HepG2 (cell line): ENCODE results near the gene SMAP2. TPM values are rescaled to one million over a fixed set of nuclear protein-coding genes. Genes with fewer than 3 reads are reported as not detected.

ENCODE experiments used
- ASH2L ChIP-seq: fragments of 300-600, 200-600 bp; sonication (generic); IDR thresholded peaks from 2 replicates; pipeline ENCODE4 v1.7.0; 2017; ENCODE audit warnings: low read depth, mild to moderate bottlenecking, moderate library complexity, mixed read lengths, low read length; ENCODE audit not compliant: insufficient read length
- CAMTA2 ChIP-seq: sonication (generic); formaldehyde crosslinking; IDR thresholded peaks from 2 replicates; pipeline ENCODE4 v1.4.0; 2020; ENCODE audit warnings: mild to moderate bottlenecking, missing genetic modification reagents, borderline replicate concordance
- CHCHD3 ChIP-seq: sonication (generic); formaldehyde crosslinking; IDR thresholded peaks from 2 replicates; pipeline ENCODE4 v1.8.0; 2022; ENCODE audit warnings: mild to moderate bottlenecking, missing genetic modification reagents, moderate library complexity
- HOXA5 ChIP-seq: sonication (generic); formaldehyde crosslinking; IDR thresholded peaks from 2 replicates; pipeline ENCODE4 v1.4.0; 2020; ENCODE audit warnings: missing genetic modification reagents
- MAZ ChIP-seq, 2 experiments: sonication (generic) in 1 of 2; formaldehyde crosslinking in 1 of 2; IDR thresholded peaks; 2 replicates each; pipeline versions ENCODE4 v1.5.0 to v1.6.1; 2012 to 2020; ENCODE audit warnings: low read depth in 2 of 2, mild to moderate bottlenecking in 2 of 2, borderline replicate concordance in 1 of 2, improper control_type of control experiment in 1 of 2, low read length in 1 of 2, missing genetic modification reagents in 1 of 2, moderate library complexity in 1 of 2
- MLXIP ChIP-seq: sonication (generic); formaldehyde crosslinking; IDR thresholded peaks from 2 replicates; pipeline ENCODE4 v1.9.0; 2021; ENCODE audit warnings: missing genetic modification reagents, borderline replicate concordance
- PPARG ChIP-seq: conservative IDR thresholded peaks from 2 replicates; pipeline ENCODE4 v1.6.1; 2016; ENCODE audit warnings: missing biosample characterization, missing genetic modification reagents
- RAD21 ChIP-seq: fragments of 450-650 bp; formaldehyde crosslinking; IDR thresholded peaks from 2 replicates; pipeline ENCODE4 v1.5.0; 2020; ENCODE audit warnings: mild to moderate bottlenecking
- REL ChIP-seq: sonication (generic); formaldehyde crosslinking; conservative IDR thresholded peaks from 2 replicates; pipeline ENCODE4 v1.8.0; 2022; ENCODE audit warnings: mild to moderate bottlenecking, missing genetic modification reagents, moderate library complexity
- SKI ChIP-seq: fragments of 450-650 bp; IDR thresholded peaks from one replicate; pipeline ENCODE4 v1.6.1; 2018; ENCODE audit warnings: mild to moderate bottlenecking; ENCODE audit not compliant: partially characterized antibody
- SP1 ChIP-seq, 2 experiments: fragments of 450-650 bp in 1 of 2; sonication (generic) in 1 of 2; formaldehyde crosslinking in 1 of 2; IDR thresholded peaks; 2 replicates each; pipeline versions ENCODE4 v1.4.0 to v1.6.1; 2016 to 2020; ENCODE audit warnings: missing genetic modification reagents in 1 of 2
- SP2 ChIP-seq: sonication (generic); formaldehyde crosslinking; IDR thresholded peaks from 2 replicates; pipeline ENCODE4 v1.5.1; 2020; ENCODE audit warnings: mild to moderate bottlenecking, missing genetic modification reagents
- STAG1 ChIP-seq: sonication (generic); formaldehyde crosslinking; IDR thresholded peaks from 2 replicates; pipeline ENCODE4 v1.4.0; 2020; ENCODE audit warnings: missing genetic modification reagents
- TARDBP ChIP-seq: sonication (generic); formaldehyde crosslinking; IDR thresholded peaks from 2 replicates; pipeline ENCODE4 v1.8.0; 2022; ENCODE audit warnings: mild to moderate bottlenecking, missing genetic modification reagents
- U2AF1 ChIP-seq: fragments of 200-400 bp; formaldehyde crosslinking; optimal IDR thresholded peaks from 2 replicates; pipeline ENCODE3; 2017; ENCODE audit warnings: mild to moderate bottlenecking, low read depth, low read length
- ZFP36L1 ChIP-seq: sonication (generic); formaldehyde crosslinking; IDR thresholded peaks from 2 replicates; pipeline ENCODE4 v1.8.0; 2022; ENCODE audit warnings: mild to moderate bottlenecking, missing genetic modification reagents, moderate library complexity
- ZFP41 ChIP-seq: sonication (generic); formaldehyde crosslinking; IDR thresholded peaks from 2 replicates; pipeline ENCODE4 v1.4.0; 2020; ENCODE audit warnings: mild to moderate bottlenecking, missing genetic modification reagents, borderline replicate concordance
- ZGPAT ChIP-seq: IDR thresholded peaks from 2 replicates; pipeline ENCODE4 v1.6.1; 2016; ENCODE audit warnings: mild to moderate bottlenecking
- ZNF333 ChIP-seq: sonication (generic); formaldehyde crosslinking; IDR thresholded peaks from 2 replicates; pipeline ENCODE4 v1.4.0; 2020; ENCODE audit warnings: mild to moderate bottlenecking, missing genetic modification reagents, borderline replicate concordance
- ZNF556 ChIP-seq: sonication (generic); formaldehyde crosslinking; IDR thresholded peaks from 2 replicates; pipeline ENCODE4 v1.4.0; 2020; ENCODE audit warnings: mild to moderate bottlenecking, missing genetic modification reagents, borderline replicate concordance
- ZNF770 ChIP-seq: sonication (generic); formaldehyde crosslinking; IDR thresholded peaks from 2 replicates; pipeline ENCODE4 v1.5.0; 2020; ENCODE audit warnings: mild to moderate bottlenecking, missing genetic modification reagents
- ZZZ3 ChIP-seq: sonication (generic); formaldehyde crosslinking; IDR thresholded peaks from 2 replicates; pipeline ENCODE4 v1.4.0; 2020; ENCODE audit warnings: missing genetic modification reagents, mild to moderate bottlenecking, borderline replicate concordance
- polyA plus RNA-seq, 8 experiments: library from polyadenylated mRNA; depleted of rRNA in 3 of 8; stranded (reverse) in 7 of 8; unstranded in 1 of 8; fragments of >200 nt; fragmentation: Illumina TruSeq in 4 of 8; extraction: Trizol in 4 of 8; gene quantifications; 2 replicates each; pipeline versions ENCODE4 v1.2.1 to v1.2.3, GENCODE V29; 2011 to 2016; ENCODE audit warnings: low read depth in 4 of 8, missing spikeins in 1 of 8, mixed read lengths in 1 of 8; ENCODE audit not compliant: insufficient read depth in 1 of 8
- total RNA-seq, 5 experiments: library from RNA; depleted of rRNA; stranded (reverse); fragments of >200 nt; fragmentation: Illumina TruSeq; extraction: Trizol; gene quantifications; 2 replicates each; pipeline ENCODE4 v1.2.3, GENCODE V29; 2016; ENCODE audit warnings: low read depth in 1 of 5

The SMAP2 gene
- total and polyA plus RNA-seq, 2 of the 13 experiments (the other 11 are each of a cell fraction or from before 2014, with no cell fraction given) = 19.0 to 22.3 TPM

GRCh38 chr1:40373323-40374283 lies at the start of gene SMAP2 (continued):
- TF ChIP-seq U2AF1 = no peak
- TF ChIP-seq HOXA5 (CRISPR knock-in tag) = 0 out of 2 replicates have a peak, but pooled peaks have one; percentile 11
- TF ChIP-seq ZNF770 (CRISPR knock-in tag) = no peak
- TF ChIP-seq RAD21 = peak; percentile 35; the same call in 1 of the 2 replicates
- TF ChIP-seq ZNF333 (CRISPR knock-in tag) = no peak
- no peak for TF ChIP-seq SKI
- TF ChIP-seq STAG1 = no peak
- TF ChIP-seq CHCHD3 (CRISPR knock-in tag) = no peak
- peak; percentile 8 for TF ChIP-seq ASH2L
- TF ChIP-seq CAMTA2 = no peak
- peak; percentile 55 for TF ChIP-seq SP2 (CRISPR knock-in tag)
- TF ChIP-seq SP1 (IDR thresholded peaks at IDR 0.05) = 0 out of 2 replicates have a peak, but pooled peaks have one; percentile 24
- peak; percentile 74 for TF ChIP-seq SP1 (CRISPR knock-in tag; IDR thresholded peaks at IDR 0.05)
- no peak for TF ChIP-seq MAZ (IDR thresholded peaks at IDR 0.05; ENCODE audit: borderline replicate concordance, low read depth, low read length)
- TF ChIP-seq MAZ (CRISPR knock-in tag; IDR thresholded peaks at IDR 0.05; ENCODE audit: low read depth) = peak; percentile 35
- TF ChIP-seq MLXIP = no peak
- no peak for TF ChIP-seq ZNF556
- TF ChIP-seq ZZZ3 (CRISPR knock-in tag) = no peak
- TF ChIP-seq ZFP41 (CRISPR knock-in tag) = no peak
- TF ChIP-seq ZGPAT (CRISPR knock-in tag) = peak; percentile 58; the same call in 1 of the 2 replicates
- no peak for TF ChIP-seq ZFP36L1 (CRISPR knock-in tag)
- TF ChIP-seq REL (CRISPR knock-in tag) = no peak
- TF ChIP-seq PPARG = 0 out of 2 replicates have a peak, but pooled peaks have one; percentile 25
- no peak for TF ChIP-seq TARDBP (CRISPR knock-in tag)
